MG63 (cell line): ENCODE measurements around the gene HDHD2. TPM values are rescaled to one million over a fixed set of nuclear protein-coding genes. Genes with fewer than 3 reads are reported as not detected.
"Not testable (repeated sequence)": the region's sequence is repeated elsewhere in the genome, so short reads cannot be mapped to it uniquely, and the experiment has no call there.

ENCODE experiments used
- DNase-seq: peaks from one replicate; pipeline ENCODE4 v3.0.0-alpha.2; 2020
- H3K27me3 ChIP-seq: fragments of 250-450 bp; sonication (Bioruptor Pico); 2 replicates; pipeline ENCODE4 v1.5.1; 2020; ENCODE audit warnings: mild to moderate bottlenecking, moderate library complexity
- H3K36me3 ChIP-seq: fragments of 250-450 bp; sonication (Bioruptor Pico); 2 replicates; pipeline ENCODE4 v1.5.1; 2020; ENCODE audit warnings: mild to moderate bottlenecking, moderate library complexity
- H3K4me3 ChIP-seq: fragments of 250-450 bp; sonication (Bioruptor Pico); 2 replicates; pipeline ENCODE4 v1.5.1; 2020; ENCODE audit warnings: mild to moderate bottlenecking, moderate library complexity
- H3K9me3 ChIP-seq: fragments of 250-450 bp; sonication (Bioruptor Pico); 2 replicates; pipeline ENCODE4 v1.5.1; 2020; ENCODE audit warnings: mild to moderate bottlenecking, moderate library complexity
- total RNA-seq: library from RNA; depleted of rRNA; stranded (reverse); fragments of >200 nt; shearing (Covaris generic); gene quantifications from 2 replicates; pipeline ENCODE4 v1.2.3, GENCODE V29; 2014; ENCODE audit warnings: low replicate concordance

Gene HDHD2
- total RNA-seq, 1 experiment from 2014 or later: 11.3 TPM

- H3K27me3 ChIP-seq: no peaks in the 10 kb centered on the region
- H3K9me3 ChIP-seq: no peaks in the 10 kb centered on the region
- DNase-seq: no peak
- peaks cover 4% of the 10 kb centered on the region for H3K36me3 ChIP-seq
- H3K4me3 ChIP-seq: no peak overlapping the region
Measured at GRCh38 chr18:47160256-47160655, 10.0 kb upstream of the HDHD2 start.

DNA sequence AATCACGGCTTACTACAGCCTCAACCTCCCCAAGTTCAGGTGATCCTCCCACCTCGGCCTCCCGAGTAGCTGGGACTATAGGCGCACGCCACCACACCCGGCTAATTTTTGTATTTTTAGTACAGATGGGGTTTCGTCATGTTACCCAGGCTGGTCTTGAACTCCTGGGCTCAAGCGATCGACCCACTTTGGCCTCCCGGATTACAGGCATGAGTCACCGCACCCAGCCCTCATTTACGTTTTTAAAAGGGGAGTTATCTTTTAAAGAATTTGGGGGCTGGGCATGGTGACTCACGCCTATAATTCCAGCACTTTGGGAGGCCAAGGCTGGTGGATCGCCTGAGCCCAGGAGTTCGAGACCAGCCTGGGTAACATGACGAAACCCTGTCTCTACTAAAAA is 8.1 kb upstream of the HDHD2 start:
- DNase-seq: peak; percentile 35
- peaks cover 18% of the 10 kb centered on the region for H3K36me3 ChIP-seq

GRCh38 chr18:47151439-47151838 is 1.1 kb upstream of the HDHD2 start:
- H3K36me3 ChIP-seq: peaks cover 18% of the 10 kb centered on the region
- no peaks in the 10 kb centered on the region for H3K27me3 ChIP-seq
- no peak for DNase-seq
- no peaks in the 10 kb centered on the region for H3K9me3 ChIP-seq
- H3K4me3 ChIP-seq: peak overlapping the region; percentile 84

More for the DNA sequence above, 8.1 kb upstream of the HDHD2 start:
- not testable (repeated sequence) for H3K27me3 ChIP-seq, H3K4me3 ChIP-seq, H3K9me3 ChIP-seq

GRCh38 chr18:47150824-47151366 is 595 bp upstream of the HDHD2 start:
- H3K4me3 ChIP-seq: peak overlapping the region; percentile 84
- H3K36me3 ChIP-seq: peaks cover 18% of the 10 kb centered on the region
- H3K9me3 ChIP-seq: no peaks in the 10 kb centered on the region
- H3K27me3 ChIP-seq: no peaks in the 10 kb centered on the region
- no peak for DNase-seq

DNA sequence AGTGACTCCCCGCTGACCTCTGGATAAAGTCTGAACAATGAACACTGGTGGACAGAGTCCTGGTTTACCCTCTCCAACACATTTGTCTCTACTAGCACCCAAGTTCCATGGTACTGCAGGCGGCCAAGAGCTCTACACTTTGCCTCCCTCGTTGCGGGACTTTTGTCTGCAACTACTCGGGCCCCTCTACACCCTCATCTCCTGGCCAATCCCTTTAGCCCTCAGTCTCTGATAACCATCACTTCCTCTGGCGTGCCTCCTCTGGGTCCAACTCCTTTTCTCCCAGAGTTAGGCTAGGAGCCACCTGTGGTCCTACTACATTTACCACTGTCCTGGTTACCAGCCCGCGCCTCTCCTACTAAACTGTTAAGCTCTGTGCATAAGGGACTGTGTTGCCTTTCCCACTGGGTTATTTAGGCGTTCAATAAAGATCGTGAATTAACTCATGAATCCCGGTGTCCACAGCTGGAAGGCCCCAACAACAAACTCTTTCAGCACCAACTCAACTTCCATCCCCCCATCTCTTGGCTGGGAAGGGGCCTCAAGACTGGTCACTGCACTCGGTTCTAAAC is 757 bp downstream of the HDHD2 start:
- DNase-seq: no peak
- peak overlapping the region; percentile 84 for H3K4me3 ChIP-seq
- no peaks in the 10 kb centered on the region for H3K27me3 ChIP-seq
- H3K36me3 ChIP-seq: peaks cover 9% of the 10 kb centered on the region
- no peaks in the 10 kb centered on the region for H3K9me3 ChIP-seq

- no peaks in the 10 kb centered on the region for H3K9me3 ChIP-seq
- H3K36me3 ChIP-seq: peaks cover 4% of the 10 kb centered on the region; the same call in 1 of the 2 replicates
- H3K27me3 ChIP-seq: no peaks in the 10 kb centered on the region
- DNase-seq: no peak
- no peak overlapping the region for H3K4me3 ChIP-seq
Measured at GRCh38 chr18:47146206-47146605, 4.1 kb downstream of the HDHD2 start.

DNA sequence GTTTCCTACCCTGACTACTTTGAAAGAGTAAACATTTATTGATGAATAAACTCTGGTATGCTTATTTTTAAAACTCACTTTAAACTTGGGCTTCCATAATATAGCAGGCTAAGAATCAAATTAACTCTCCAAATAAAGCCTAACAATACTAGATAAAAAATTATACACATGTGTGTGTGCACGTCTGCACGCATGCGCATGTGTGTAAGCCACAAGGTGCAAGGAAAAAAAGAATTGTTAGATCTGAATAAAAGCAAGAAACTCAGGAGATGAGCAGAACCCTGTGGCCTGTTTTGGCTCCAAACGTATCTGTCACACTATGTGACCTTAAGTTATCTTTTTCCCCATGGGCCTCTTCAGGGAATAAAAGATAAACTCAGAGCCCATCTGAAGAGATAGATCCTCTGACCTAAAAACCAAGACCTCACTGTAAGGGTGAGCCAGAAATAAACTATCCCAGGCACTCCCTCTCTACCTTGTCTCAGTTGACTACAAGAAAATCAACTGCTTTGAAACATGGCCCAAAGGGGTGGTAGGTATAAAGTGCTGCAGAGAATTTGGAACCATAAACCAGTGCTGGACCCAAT is 6.3 kb downstream of the HDHD2 start:
- no peaks in the 10 kb centered on the region for H3K9me3 ChIP-seq
- no peaks in the 10 kb centered on the region for H3K27me3 ChIP-seq
- H3K36me3 ChIP-seq: peaks cover 5% of the 10 kb centered on the region; the same call in 1 of the 2 replicates
- H3K4me3 ChIP-seq: no peak overlapping the region
- no peak for DNase-seq

GRCh38 chr18:47143153-47143552 is 7.1 kb downstream of the HDHD2 start:
- Histone ChIP-seq H3K4me3 (no peak overlapping the region), H3K9me3 (no peaks in the 10 kb centered on the region), H3K27me3 (no peaks in the 10 kb centered on the region), H3K36me3 (peaks cover 3% of the 10 kb centered on the region)
- DNase-seq: no peak

DNA sequence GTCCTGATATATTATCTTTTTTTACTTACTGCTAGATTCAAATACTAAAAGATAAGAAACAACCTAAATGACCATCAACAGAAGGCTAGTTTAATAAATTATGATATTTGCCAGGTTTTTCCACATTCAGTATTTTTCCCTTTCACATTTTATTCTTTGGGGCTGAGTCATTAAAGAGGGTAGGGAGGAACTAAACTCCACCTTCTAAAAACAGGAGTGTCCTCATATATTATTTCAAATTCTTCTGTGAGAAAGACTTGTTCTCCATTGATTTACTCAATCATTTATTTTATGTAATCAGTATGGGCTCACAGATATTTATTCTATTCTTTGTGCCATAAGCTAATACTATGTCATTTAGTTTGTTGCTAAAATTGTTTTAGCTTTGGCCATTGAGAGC is 9.0 kb downstream of the HDHD2 start:
- DNase-seq: no peak
- Histone ChIP-seq H3K9me3 (no peaks in the 10 kb centered on the region), H3K4me3 (no peak overlapping the region), H3K36me3 (peaks cover 7% of the 10 kb centered on the region), H3K27me3 (no peaks in the 10 kb centered on the region)

- peaks cover 10% of the 10 kb centered on the region; the same call in 1 of the 2 replicates for H3K36me3 ChIP-seq
- H3K9me3 ChIP-seq: no peaks in the 10 kb centered on the region
- H3K27me3 ChIP-seq: no peaks in the 10 kb centered on the region
- no peak for DNase-seq
- H3K4me3 ChIP-seq: no peak overlapping the region
Measured at GRCh38 chr18:47121146-47121545, 29.2 kb downstream of the HDHD2 start.

DNA sequence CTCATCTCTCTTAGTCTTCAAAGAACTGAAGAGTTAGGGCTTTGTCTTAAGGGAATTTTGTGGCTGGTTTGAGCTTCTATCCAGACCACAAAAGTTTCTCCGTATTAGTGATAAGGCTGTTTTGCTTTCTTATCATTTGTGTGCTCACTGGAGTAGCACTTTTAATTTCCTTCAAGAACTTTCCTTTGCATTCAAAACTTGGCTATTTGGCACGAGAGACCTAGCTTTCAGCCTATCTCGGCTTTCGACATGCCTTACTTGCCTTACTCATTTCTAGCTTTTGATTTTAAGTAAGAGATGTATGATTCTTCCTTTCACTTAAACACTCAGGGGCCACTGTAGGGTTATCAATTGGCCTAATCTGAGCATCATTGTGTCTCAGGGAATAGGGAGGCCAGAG is 29.9 kb downstream of the HDHD2 start:
- DNase-seq: no peak
- no peaks in the 10 kb centered on the region for H3K9me3 ChIP-seq
- peaks cover 10% of the 10 kb centered on the region; the same call in 1 of the 2 replicates for H3K36me3 ChIP-seq
- no peak overlapping the region for H3K4me3 ChIP-seq
- no peaks in the 10 kb centered on the region for H3K27me3 ChIP-seq

GRCh38 chr18:47118981-47119380 is 31.3 kb downstream of the HDHD2 start:
- peak; percentile 8 for DNase-seq
- no peaks in the 10 kb centered on the region for H3K9me3 ChIP-seq
- peaks cover 13% of the 10 kb centered on the region for H3K36me3 ChIP-seq
- no peak overlapping the region for H3K4me3 ChIP-seq
- no peaks in the 10 kb centered on the region for H3K27me3 ChIP-seq

GRCh38 chr18:47115205-47115604 is 35.1 kb downstream of the HDHD2 start:
- Histone ChIP-seq H3K4me3 (no peak overlapping the region), H3K9me3 (no peaks in the 10 kb centered on the region), H3K27me3 (no peaks in the 10 kb centered on the region), H3K36me3 (peaks cover 25% of the 10 kb centered on the region)
- DNase-seq: no peak

- no peaks in the 10 kb centered on the region for H3K9me3 ChIP-seq
- no peak overlapping the region for H3K4me3 ChIP-seq
- DNase-seq: no peak
- peaks cover 22% of the 10 kb centered on the region for H3K36me3 ChIP-seq
- no peaks in the 10 kb centered on the region for H3K27me3 ChIP-seq
Measured at GRCh38 chr18:47113796-47114540, 36.3 kb downstream of the HDHD2 start.

GRCh38 chr18:47110492-47111274 is 39.6 kb downstream of the HDHD2 start:
- no peaks in the 10 kb centered on the region for H3K9me3 ChIP-seq
- peaks cover 35% of the 10 kb centered on the region for H3K36me3 ChIP-seq
- DNase-seq: no peak
- H3K27me3 ChIP-seq: no peaks in the 10 kb centered on the region
- no peak overlapping the region for H3K4me3 ChIP-seq

- no peaks in the 10 kb centered on the region for H3K27me3 ChIP-seq
- H3K36me3 ChIP-seq: peaks cover 35% of the 10 kb centered on the region
- H3K9me3 ChIP-seq: no peaks in the 10 kb centered on the region
- no peak overlapping the region for H3K4me3 ChIP-seq
- no peak for DNase-seq
Measured at GRCh38 chr18:47109720-47110119, 40.6 kb downstream of the HDHD2 start.

DNA sequence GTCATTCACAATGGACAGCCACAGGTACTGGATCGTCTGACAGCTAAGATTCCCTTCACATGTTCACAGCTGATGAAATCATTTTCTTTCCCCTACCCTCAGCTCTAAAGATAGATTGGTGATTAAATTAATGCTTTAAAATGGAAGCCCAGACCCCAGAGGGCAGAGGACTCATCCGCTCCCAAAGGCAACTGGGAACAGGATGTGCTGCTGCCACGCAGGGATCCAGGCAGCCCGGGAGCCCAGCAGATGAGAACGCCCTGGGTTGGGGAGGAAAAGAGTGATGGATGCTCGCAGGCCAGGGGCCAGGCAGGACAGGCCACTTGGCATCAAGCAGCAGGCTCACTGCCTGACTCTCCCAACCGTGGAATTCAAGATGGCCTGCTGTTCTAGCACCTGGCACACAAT is 41.3 kb downstream of the HDHD2 start:
- Histone ChIP-seq H3K4me3 (no peak overlapping the region), H3K36me3 (peaks cover 35% of the 10 kb centered on the region), H3K9me3 (no peaks in the 10 kb centered on the region), H3K27me3 (no peaks in the 10 kb centered on the region)
- no peak for DNase-seq
